ENCODE data around the gene THRA. TPM values are rescaled to one million over a fixed set of nuclear protein-coding genes. Genes with fewer than 3 reads are reported as not detected.
A peak's percentile ranks its signal among the peaks of the same experiment; 100 is the strongest.

Gene THRA
- total RNA-seq, 2 donors from 2014 or later: 64.8 to 75.0 TPM

DNA sequence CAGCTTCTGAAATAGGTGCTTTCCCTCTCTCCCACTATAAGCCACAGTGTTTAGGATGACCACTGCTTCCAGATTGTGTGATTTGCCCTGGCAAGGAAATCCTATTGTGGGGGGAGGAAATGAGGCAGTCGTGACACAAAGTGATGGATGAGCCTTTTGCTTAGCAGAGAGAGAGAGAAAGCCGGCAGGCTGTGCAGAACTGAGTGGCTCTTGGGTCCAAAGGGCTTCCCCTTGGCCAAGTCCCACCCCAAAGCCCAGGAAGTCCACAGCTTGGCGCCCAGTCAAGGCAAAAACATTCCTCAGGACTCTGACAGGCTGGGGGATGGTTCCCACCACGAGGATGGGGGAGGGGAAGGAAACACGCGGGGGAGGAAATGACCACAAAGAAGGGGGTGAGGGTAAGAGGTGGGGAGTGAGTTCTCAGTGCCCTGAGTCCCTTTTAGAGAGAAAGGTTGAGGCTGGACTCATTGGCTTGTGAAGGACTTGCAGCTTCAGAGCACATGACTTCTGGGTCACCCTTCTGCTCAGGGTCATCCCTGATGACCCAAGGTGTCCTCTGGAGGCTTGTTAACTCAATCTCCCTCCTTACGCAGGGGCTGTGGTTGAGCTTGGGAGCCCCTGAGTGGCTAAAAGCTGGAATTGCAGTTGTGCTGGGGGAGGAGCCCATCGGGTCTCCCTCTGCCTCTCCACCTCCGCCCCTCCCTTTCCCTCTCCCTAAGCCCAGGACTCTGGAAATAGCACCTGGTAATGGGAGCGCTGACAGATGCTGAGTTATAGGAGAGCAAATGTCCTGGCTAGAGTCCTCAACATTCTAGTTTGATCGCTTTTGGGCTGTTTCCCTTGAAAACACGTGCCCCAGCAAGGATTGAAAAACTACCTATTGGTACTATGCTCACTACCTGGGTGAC, 48.7 kb downstream of the THRA start:
- Histone ChIP-seq H3K4me1 (ENCODE audit: control insufficient read depth in 1 of 2, low read depth in 2 of 2) (peaks cover 61 to 83% of the 10 kb centered on the region in 2 donors), H3K27me3 (replicated peaks; ENCODE audit: insufficient read depth) (no peaks in the 10 kb centered on the region), H3K9me3 (no peaks in the 10 kb centered on the region), H3K4me3 (peak overlapping the region; percentile 53), H3K36me3 (no peaks in the 10 kb centered on the region), H3K27ac (peak overlapping the region; percentile 88 to 97)
- TF ChIP-seq, protein P1, sequence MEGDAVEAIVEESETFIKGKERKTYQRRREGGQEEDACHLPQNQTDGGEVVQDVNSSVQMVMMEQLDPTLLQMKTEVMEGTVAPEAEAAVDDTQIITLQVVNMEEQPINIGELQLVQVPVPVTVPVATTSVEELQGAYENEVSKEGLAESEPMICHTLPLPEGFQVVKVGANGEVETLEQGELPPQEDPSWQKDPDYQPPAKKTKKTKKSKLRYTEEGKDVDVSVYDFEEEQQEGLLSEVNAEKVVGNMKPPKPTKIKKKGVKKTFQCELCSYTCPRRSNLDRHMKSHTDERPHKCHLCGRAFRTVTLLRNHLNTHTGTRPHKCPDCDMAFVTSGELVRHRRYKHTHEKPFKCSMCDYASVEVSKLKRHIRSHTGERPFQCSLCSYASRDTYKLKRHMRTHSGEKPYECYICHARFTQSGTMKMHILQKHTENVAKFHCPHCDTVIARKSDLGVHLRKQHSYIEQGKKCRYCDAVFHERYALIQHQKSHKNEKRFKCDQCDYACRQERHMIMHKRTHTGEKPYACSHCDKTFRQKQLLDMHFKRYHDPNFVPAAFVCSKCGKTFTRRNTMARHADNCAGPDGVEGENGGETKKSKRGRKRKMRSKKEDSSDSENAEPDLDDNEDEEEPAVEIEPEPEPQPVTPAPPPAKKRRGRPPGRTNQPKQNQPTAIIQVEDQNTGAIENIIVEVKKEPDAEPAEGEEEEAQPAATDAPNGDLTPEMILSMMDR (IDR thresholded peaks at IDR 0.05): peak; percentile 72
- DNase-seq (ENCODE audit: low spot score) (peak; percentile 87), ATAC-seq (ENCODE audit: insufficient number of reproducible peaks, low FRiP score, low read depth) (peak; percentile 51)

DNA sequence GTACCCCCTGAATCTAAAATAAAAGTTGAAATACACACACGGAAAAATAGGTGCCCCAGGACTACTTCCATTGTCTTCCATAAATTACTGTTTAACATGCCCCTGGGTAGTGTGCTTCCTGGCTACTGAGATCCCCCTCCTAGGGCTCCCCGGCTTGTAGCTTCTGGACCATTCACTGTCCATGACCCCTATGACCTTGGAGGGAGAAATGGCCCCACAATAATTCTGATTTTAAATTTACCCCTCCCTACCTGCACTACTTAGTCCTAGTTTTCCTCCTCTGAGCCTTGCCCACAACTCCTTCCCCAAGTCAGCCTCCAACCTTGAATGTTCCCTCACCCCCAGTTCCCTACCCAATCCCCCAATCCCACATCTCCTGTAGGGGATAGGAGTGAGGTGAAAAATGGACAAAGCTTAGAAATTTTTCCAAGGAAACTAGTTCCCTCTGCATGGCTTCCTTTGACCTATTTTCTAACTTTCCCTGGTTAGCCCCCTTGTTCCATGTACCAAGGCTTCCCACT, 49.5 kb downstream of the THRA start:
- H3K36me3 ChIP-seq: no peaks in the 10 kb centered on the region
- H3K4me3 ChIP-seq: peak overlapping the region; percentile 2
- ATAC-seq (ENCODE audit: insufficient number of reproducible peaks, low FRiP score, low read depth): no peak
- TF ChIP-seq, protein P1 (IDR thresholded peaks at IDR 0.05): no peak
- no peak for DNase-seq (ENCODE audit: low spot score)
- peaks cover 53 to 75% of the 10 kb centered on the region in 2 donors for H3K4me1 ChIP-seq (ENCODE audit: control insufficient read depth in 1 of 2, low read depth in 2 of 2)
- H3K9me3 ChIP-seq: no peaks in the 10 kb centered on the region
- H3K27me3 ChIP-seq (replicated peaks; ENCODE audit: insufficient read depth): no peaks in the 10 kb centered on the region
- H3K27ac ChIP-seq: peak overlapping the region; percentile 88 to 97

DNA sequence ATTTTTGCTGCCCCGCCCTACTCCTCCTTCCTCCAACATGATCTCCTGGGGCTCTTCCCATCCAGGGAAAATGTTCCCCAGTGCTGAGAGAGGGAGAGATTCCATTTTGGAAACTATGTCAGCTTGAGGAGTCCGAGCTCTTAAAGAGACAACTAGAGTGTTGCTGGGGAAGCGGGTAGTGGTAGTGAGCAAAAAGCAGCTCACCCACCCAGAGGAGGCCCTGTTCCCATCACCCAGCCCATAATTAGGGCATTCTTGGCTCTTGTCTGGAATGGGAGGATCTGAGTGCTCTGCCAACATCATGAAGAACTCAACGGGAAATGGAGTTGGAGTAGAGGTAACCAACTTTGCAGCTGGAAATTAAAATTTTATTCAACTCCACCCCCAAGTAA, 49.9 kb downstream of the THRA start:
- H3K36me3 ChIP-seq: no peaks in the 10 kb centered on the region
- TF ChIP-seq, protein P1 (IDR thresholded peaks at IDR 0.05): no peak
- ATAC-seq (ENCODE audit: insufficient number of reproducible peaks, low FRiP score, low read depth): no peak
- H3K27ac ChIP-seq: peak overlapping the region; percentile 88 to 97
- no peak for DNase-seq (ENCODE audit: low spot score)
- peaks cover 49 to 70% of the 10 kb centered on the region in 2 donors for H3K4me1 ChIP-seq (ENCODE audit: control insufficient read depth in 1 of 2, low read depth in 2 of 2)
- H3K9me3 ChIP-seq: no peaks in the 10 kb centered on the region
- H3K4me3 ChIP-seq: peak overlapping the region; percentile 2
- no peaks in the 10 kb centered on the region for H3K27me3 ChIP-seq (replicated peaks; ENCODE audit: insufficient read depth)

GRCh38 chr17:40113110-40113906, 50.5 kb downstream of the THRA start:
- Histone ChIP-seq H3K36me3 (no peaks in the 10 kb centered on the region), H3K27me3 (replicated peaks; ENCODE audit: insufficient read depth) (no peaks in the 10 kb centered on the region), H3K4me3 (peak overlapping the region; percentile 62), H3K27ac (peak overlapping the region; percentile 88 to 97), H3K4me1 (ENCODE audit: control insufficient read depth in 1 of 2, low read depth in 2 of 2) (peaks cover 45 to 66% of the 10 kb centered on the region in 2 donors), H3K9me3 (no peaks in the 10 kb centered on the region)
- DNase-seq (ENCODE audit: low spot score) (peak; percentile 81), ATAC-seq (ENCODE audit: insufficient number of reproducible peaks, low FRiP score, low read depth) (peak; percentile 34)
- TF ChIP-seq, protein P1 (IDR thresholded peaks at IDR 0.05): peak; percentile 87

GRCh38 chr17:40113907-40114245, 51.1 kb downstream of the THRA start:
- Histone ChIP-seq H3K27me3 (replicated peaks; ENCODE audit: insufficient read depth) (no peaks in the 10 kb centered on the region), H3K9me3 (no peaks in the 10 kb centered on the region), H3K36me3 (no peaks in the 10 kb centered on the region), H3K27ac (peak overlapping the region; percentile 88 to 97), H3K4me1 (ENCODE audit: control insufficient read depth in 1 of 2, low read depth in 2 of 2) (peaks cover 40 to 60% of the 10 kb centered on the region in 2 donors), H3K4me3 (peak overlapping the region; percentile 62)
- DNase-seq (ENCODE audit: low spot score): no peak
- ATAC-seq (ENCODE audit: insufficient number of reproducible peaks, low FRiP score, low read depth): no peak
- TF ChIP-seq, protein P1 (IDR thresholded peaks at IDR 0.05): no peak
